Common myeloid progenitor, CD34-positive (primary cell): ENCODE data around the gene WASF2.
A peak's percentile ranks its signal among the peaks of the same experiment; 100 is the strongest.

Experiments
- CTCF ChIA-PET: fragments of 350-600 bp; sonication (Branson Sonifier 250); formaldehyde crosslinking; loops from one replicate; lab custom pipeline; 2021; ENCODE audit warnings: antibody characterized with exemption; lab: Charles Lee
- POLR2A ChIA-PET: fragments of 350-600 bp; sonication (Branson Sonifier 250); formaldehyde crosslinking; loops from one replicate; lab custom pipeline; 2021; ENCODE audit warnings: antibody characterized with exemption; lab: Charles Lee
- DNase-seq, 3 donors: peaks; one replicate each; pipeline versions ENCODE4 v3.0.0 to v3.0.0-alpha.2; 2013
- H3K27ac ChIP-seq, 2 experiments: 1 replicate in 1 of 2; 2 replicates in 1 of 2; pipeline ENCODE4 v1.7.0; 2013; ENCODE audit warnings: inconsistent platforms in 2 of 2, low read length in 2 of 2, mild to moderate bottlenecking in 2 of 2, low read depth in 1 of 2, moderate library complexity in 1 of 2; ENCODE audit not compliant: severe bottlenecking in 2 of 2, insufficient read depth in 1 of 2, poor library complexity in 1 of 2
- H3K27me3 ChIP-seq, 5 experiments: replicated peaks in 2 of 5; 1 replicate in 3 of 5; 2 replicates in 2 of 5; pipeline versions ENCODE4 v1.6.1 to v1.7.0; 2013; ENCODE audit warnings: low read length in 4 of 5, mild to moderate bottlenecking in 2 of 5, moderate library complexity in 2 of 5, inconsistent platforms in 1 of 5; ENCODE audit not compliant: insufficient read depth in 5 of 5, control insufficient read depth in 4 of 5
- H3K36me3 ChIP-seq, 4 experiments: 1 replicate in 2 of 4; 2 replicates in 2 of 4; pipeline versions ENCODE4 v1.6.1 to v1.7.0; 2013; ENCODE audit warnings: low read length in 3 of 4, control low read depth in 1 of 4, mild to moderate bottlenecking in 1 of 4; ENCODE audit not compliant: control insufficient read depth in 4 of 4, insufficient read depth in 4 of 4
- H3K4me1 ChIP-seq, 4 experiments: 1 replicate in 3 of 4; 2 replicates in 1 of 4; pipeline versions ENCODE4 v1.6.1 to v1.7.1; 2013; ENCODE audit warnings: low read length in 3 of 4, mild to moderate bottlenecking in 3 of 4, control low read depth in 1 of 4, inconsistent platforms in 1 of 4, moderate library complexity in 1 of 4; ENCODE audit not compliant: control insufficient read depth in 4 of 4, insufficient read depth in 4 of 4; ENCODE audit errors: control extremely low read depth in 1 of 4
- H3K4me3 ChIP-seq, 7 experiments: 1 replicate in 4 of 7; 2 replicates in 3 of 7; pipeline versions ENCODE4 v1.5.1 to v1.7.0; 2013; ENCODE audit warnings: mild to moderate bottlenecking in 7 of 7, low read length in 6 of 7, moderate library complexity in 6 of 7, inconsistent platforms in 2 of 7, low read depth in 2 of 7, control low read depth in 1 of 7; ENCODE audit not compliant: insufficient read depth in 4 of 7, control insufficient read depth in 1 of 7; ENCODE audit errors: extremely low read depth in 1 of 7
- H3K9me3 ChIP-seq, 5 experiments: 1 replicate in 4 of 5; 2 replicates in 1 of 5; pipeline versions ENCODE4 v1.6.1 to v1.7.1; 2013; ENCODE audit warnings: low read length in 4 of 5, mild to moderate bottlenecking in 2 of 5, inconsistent platforms in 1 of 5, low read depth in 1 of 5, moderate library complexity in 1 of 5; ENCODE audit not compliant: control insufficient read depth in 4 of 5, insufficient read depth in 2 of 5; ENCODE audit errors: control extremely low read depth in 1 of 5
- WGBS: methylation state at CpG from one replicate; pipeline ENCODE4 v1.1.5; 2013; ENCODE audit not compliant: insufficient coverage; 5-methylcytosine and 5-hydroxymethylcytosine counted together

WASF2 gene

DNA sequence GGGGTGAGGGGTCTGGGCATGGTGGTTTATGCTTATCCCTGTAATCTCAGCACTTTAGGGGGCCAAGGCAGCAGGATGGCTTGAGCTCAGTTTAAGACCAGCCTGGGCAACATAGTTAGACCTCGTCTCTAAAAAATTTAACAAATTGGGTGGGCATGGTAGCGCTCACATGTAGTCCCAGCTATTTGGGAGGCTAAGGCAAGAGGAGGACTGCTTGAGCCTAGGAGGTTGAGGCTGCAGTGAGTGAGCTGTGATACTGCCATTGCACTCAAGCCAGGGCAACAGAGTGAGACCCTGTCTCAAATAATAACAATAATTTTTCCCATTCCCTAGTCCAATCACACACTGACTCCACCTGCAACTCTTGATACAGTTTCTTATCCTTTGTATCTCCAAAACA, 6.3 kb downstream of the WASF2 start:
- no peaks in the 10 kb centered on the region for H3K9me3 ChIP-seq
- no peaks in the 10 kb centered on the region for H3K27me3 ChIP-seq
- POLR2A ChIA-PET: no interaction called here
- H3K4me3 ChIP-seq: no peak overlapping the region
- peaks cover 12 to 18% (median 14%) of the 10 kb centered on the region in 4 experiments for H3K4me1 ChIP-seq
- CTCF ChIA-PET: interaction anchor here (0.6 to 1.7 kb wide), 3 partner anchors 8 to 38 kb away, joined by 3 to 6 read pairs (median 3); no protein-coding TSS in a partner anchor
- H3K36me3 ChIP-seq: peaks cover 0 to 10% (median 3%) of the 10 kb centered on the region in 4 experiments
- WGBS: 96% methylated on average over 2 of the region's 2 CpGs
- no peak overlapping the region for H3K27ac ChIP-seq
- DNase-seq: no peak

DNA sequence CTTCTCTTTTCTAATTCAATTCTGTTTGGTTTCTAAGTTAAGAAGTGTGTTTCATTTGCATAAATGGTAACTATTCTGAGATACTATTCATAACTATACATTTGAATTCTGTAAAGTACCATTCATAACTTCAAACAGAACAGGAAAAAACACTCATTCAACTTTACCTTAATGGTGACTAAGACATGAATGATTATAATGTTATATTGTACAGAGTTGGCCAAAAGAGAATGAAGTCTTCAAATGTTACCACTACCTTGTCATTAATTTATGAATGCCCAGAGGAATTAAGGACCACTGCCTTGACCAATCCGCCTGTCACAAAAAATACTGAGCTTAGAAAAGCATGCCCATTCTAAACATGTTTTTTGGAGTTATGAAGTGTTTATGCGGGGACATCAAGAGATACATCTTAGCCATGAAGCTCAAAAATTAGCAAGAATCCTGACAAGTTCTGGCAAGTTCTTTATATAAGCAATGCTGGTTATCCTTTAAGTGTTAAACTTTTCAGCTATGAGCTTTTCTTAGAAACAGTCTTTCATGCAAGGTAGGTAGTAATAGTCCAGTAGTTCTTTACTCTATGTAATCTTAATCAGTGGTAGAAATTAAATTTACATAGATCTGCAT, 7.9 kb downstream of the WASF2 start:
- DNase-seq: no peak
- ChIA-PET CTCF (interaction anchor here (0.7 to 1.9 kb wide), 5 partner anchors 9 to 80 kb away, joined by 3 to 6 read pairs (median 4); no protein-coding TSS in a partner anchor), POLR2A (interaction anchor here (0.6 to 0.7 kb wide), 2 partner anchors 9 to 51 kb away, joined by 3 read pairs; no protein-coding TSS in a partner anchor)
- Histone ChIP-seq H3K36me3 (peaks cover 0 to 10% (median 3%) of the 10 kb centered on the region in 4 experiments), H3K4me3 (no peak overlapping the region), H3K9me3 (no peaks in the 10 kb centered on the region), H3K27me3 (no peaks in the 10 kb centered on the region), H3K4me1 (peaks cover 2 to 12% (median 6%) of the 10 kb centered on the region in 4 experiments), H3K27ac (peak overlapping the region in 1 of 2 experiments; percentile 2)
- no CpG with 5 or more reads among the region's 2 CpGs for WGBS

DNA sequence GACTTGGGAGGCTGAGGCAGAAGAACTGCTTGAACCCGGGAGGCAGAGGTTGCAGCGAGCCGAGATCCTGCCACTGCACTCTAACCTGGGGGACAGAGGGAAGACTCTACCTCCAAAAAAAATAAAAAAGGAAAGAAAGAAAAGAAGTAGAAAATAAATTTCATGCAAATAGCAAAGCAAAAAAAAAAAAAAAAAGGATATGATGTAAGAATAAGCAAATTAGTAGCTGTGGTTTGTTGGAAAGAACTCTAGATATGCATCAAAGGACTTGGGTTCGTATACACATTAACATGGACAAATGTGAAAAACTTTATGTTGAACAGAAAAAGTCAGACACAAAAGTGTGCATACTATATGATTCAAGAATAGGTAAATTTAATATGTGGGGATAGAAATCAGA, 11.9 kb downstream of the WASF2 start:
- no peak overlapping the region for H3K27ac ChIP-seq
- no peaks in the 10 kb centered on the region for H3K9me3 ChIP-seq
- WGBS: no CpG with 5 or more reads among the region's 4 CpGs
- H3K4me3 ChIP-seq: no peak overlapping the region
- H3K36me3 ChIP-seq: peaks cover 0 to 5% (median 2%) of the 10 kb centered on the region in 4 experiments
- peak in 2 of 3 donors; percentile 20 to 40 for DNase-seq
- peaks cover 6 to 28% (median 13%) of the 10 kb centered on the region in 4 experiments for H3K4me1 ChIP-seq
- ChIA-PET POLR2A (no interaction called here), CTCF (interaction anchor here (0.7 kb wide), 1 partner anchor 73 kb away, joined by 3 read pairs; no protein-coding TSS in a partner anchor)
- no peaks in the 10 kb centered on the region for H3K27me3 ChIP-seq

DNA sequence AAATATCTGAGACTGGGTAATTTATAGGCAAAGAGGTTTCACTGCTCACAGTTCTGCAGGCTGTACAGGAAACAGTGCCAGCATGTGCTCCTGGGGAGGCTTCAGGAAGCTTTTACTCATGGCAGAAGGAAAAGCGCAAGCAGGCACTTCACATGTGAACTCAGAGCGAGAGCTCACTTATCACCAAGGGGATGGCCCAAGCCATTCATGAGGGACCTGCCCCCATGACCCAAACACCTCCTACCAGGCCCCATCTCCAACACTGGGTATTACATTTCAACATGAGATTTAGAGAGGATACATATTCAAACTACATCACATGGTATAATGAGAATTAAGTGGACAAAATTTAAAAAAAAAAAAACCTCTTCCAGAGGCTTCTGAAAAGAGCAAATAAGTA, 13.7 kb downstream of the WASF2 start:
- Histone ChIP-seq H3K4me1 (peaks cover 3 to 26% (median 13%) of the 10 kb centered on the region in 4 experiments), H3K9me3 (no peaks in the 10 kb centered on the region), H3K27me3 (no peaks in the 10 kb centered on the region), H3K36me3 (peaks cover 2 to 5% (median 3%) of the 10 kb centered on the region in 4 experiments), H3K4me3 (no peak overlapping the region), H3K27ac (no peak overlapping the region)
- DNase-seq: no peak
- WGBS: 100% methylated on average over 1 of the region's 2 CpGs
- POLR2A ChIA-PET: interaction anchor here (1.5 kb wide), 1 partner anchor 14 kb away, joined by 3 read pairs; no protein-coding TSS in a partner anchor
- CTCF ChIA-PET: interaction anchor here (1.2 to 1.4 kb wide), 3 partner anchors 8 to 46 kb away, joined by 3 to 6 read pairs (median 3); no protein-coding TSS in a partner anchor

DNA sequence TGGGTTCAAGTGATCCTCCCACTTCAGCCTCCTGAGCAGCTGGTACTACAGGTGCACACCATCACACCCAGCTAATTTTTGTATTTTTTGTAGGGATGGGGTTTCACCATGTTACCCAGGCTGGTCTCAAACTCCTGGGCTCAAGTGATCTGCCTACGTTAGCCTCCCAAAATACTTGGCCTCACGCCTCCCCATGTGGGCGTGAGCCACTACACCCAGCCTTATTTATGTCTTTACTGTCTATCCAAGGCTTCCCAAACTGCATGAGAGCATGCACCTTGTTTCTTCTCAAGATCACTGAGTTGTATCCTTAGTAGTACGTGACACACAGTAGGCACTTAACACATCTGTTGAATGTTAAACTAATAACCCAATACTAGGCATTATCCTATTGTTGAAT, 14.2 kb downstream of the WASF2 start:
- ChIA-PET POLR2A (interaction anchor here (1.5 kb wide), 1 partner anchor 15 kb away, joined by 3 read pairs; no protein-coding TSS in a partner anchor), CTCF (interaction anchor here (1.2 to 1.4 kb wide), 3 partner anchors 9 to 45 kb away, joined by 3 to 6 read pairs (median 3); no protein-coding TSS in a partner anchor)
- H3K36me3 ChIP-seq: peaks cover 2 to 5% (median 3%) of the 10 kb centered on the region in 4 experiments
- H3K27me3 ChIP-seq: no peaks in the 10 kb centered on the region
- no peak overlapping the region for H3K27ac ChIP-seq
- no peak for DNase-seq
- whole genome bisulfite sequencing: 96% methylated on average over 3 of the region's 4 CpGs
- H3K4me1 ChIP-seq: peaks cover 3 to 26% (median 13%) of the 10 kb centered on the region in 4 experiments
- H3K4me3 ChIP-seq: no peak overlapping the region
- no peaks in the 10 kb centered on the region for H3K9me3 ChIP-seq

DNA sequence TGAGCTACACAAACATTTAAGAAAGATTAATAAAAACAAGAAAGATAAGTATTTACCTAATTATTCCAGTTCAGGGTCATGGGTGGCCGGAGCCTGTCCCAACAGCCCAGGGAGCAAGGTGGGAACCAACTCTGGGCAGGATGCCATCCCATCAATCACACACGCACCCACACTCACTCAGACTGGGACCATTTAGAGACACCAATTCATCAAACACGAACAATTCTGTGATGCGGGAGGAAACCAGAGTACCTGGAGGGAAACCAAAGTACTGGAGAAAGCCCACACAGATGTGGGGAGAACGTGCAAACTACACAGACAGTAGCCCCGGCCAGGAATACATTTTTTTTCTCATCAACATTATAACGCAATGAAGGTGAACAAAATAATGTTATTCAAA, 16.2 kb downstream of the WASF2 start:
- Histone ChIP-seq H3K36me3 (peaks cover 2 to 9% (median 6%) of the 10 kb centered on the region in 4 experiments), H3K27me3 (no peaks in the 10 kb centered on the region), H3K4me3 (peak overlapping the region in 3 of 7 experiments; percentile 8 to 38 (median 29)), H3K4me1 (peaks cover 3 to 28% (median 13%) of the 10 kb centered on the region in 4 experiments), H3K27ac (no peak overlapping the region), H3K9me3 (no peaks in the 10 kb centered on the region)
- 17% methylated on average over 4 of the region's 7 CpGs for WGBS
- POLR2A ChIA-PET: interaction anchor here (0.7 kb wide), 1 partner anchor 82 kb away, joined by 3 read pairs; no protein-coding TSS in a partner anchor
- CTCF ChIA-PET: interaction anchor here (1.1 kb wide), 1 partner anchor 9 kb away, joined by 3 read pairs; no protein-coding TSS in a partner anchor
- peak in 1 of 3 donors; percentile 23 for DNase-seq
